Right lobe of liver (tissue), 4 donors: ENCODE measurements around the gene CST9.

Experiments used
- POLR2A ChIP-seq: fragments of 450-650 bp; IDR thresholded peaks from one replicate; pipeline ENCODE4 v1.6.1; 2017; ENCODE audit warnings: antibody characterized with exemption, mild to moderate bottlenecking
- TF ChIP-seq, protein P1 (sequence below), 4 donors: fragments of 200-600 bp in 3 of 4; fragments of 450-650 bp in 1 of 4; IDR thresholded peaks; one replicate each; pipeline versions ENCODE4 v1.5.1 to v1.8.0; 2016 to 2022; ENCODE audit warnings: antibody characterized with exemption in 4 of 4, mild to moderate bottlenecking in 2 of 4
- donor health status: DM: no; HTN: no; CAD: no.
- donor health status: DM: no; HTN: no; CAD: no.
- donor health status: DM: no; HTN: yes; CAD: no.

DNA sequence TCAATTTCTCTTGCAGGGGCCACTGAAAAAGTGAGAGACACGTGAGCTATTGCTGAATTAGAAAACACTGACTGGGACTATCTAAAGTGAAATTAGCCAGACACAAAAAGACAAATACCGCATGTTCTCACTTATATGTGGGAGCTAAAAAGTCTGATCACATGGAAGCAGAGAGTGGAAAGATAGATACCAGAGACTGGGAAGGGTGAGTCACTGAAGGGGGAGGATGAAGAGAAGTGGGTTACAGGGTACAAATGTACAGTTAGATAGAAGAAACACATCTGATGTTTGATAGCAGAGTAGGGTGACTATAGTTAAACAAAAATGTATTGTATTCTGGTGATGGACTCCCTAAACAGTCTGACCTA is 18.6 kb upstream of the CST9 start:
- TF ChIP-seq, protein P1, sequence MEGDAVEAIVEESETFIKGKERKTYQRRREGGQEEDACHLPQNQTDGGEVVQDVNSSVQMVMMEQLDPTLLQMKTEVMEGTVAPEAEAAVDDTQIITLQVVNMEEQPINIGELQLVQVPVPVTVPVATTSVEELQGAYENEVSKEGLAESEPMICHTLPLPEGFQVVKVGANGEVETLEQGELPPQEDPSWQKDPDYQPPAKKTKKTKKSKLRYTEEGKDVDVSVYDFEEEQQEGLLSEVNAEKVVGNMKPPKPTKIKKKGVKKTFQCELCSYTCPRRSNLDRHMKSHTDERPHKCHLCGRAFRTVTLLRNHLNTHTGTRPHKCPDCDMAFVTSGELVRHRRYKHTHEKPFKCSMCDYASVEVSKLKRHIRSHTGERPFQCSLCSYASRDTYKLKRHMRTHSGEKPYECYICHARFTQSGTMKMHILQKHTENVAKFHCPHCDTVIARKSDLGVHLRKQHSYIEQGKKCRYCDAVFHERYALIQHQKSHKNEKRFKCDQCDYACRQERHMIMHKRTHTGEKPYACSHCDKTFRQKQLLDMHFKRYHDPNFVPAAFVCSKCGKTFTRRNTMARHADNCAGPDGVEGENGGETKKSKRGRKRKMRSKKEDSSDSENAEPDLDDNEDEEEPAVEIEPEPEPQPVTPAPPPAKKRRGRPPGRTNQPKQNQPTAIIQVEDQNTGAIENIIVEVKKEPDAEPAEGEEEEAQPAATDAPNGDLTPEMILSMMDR (IDR thresholded peaks at IDR 0.05): no peak
- TF ChIP-seq POLR2A: no peak
